Naive thymus-derived CD4-positive, alpha-beta T cell (primary cell): ENCODE measurements around the gene HEXD. TPM values are rescaled to one million over a fixed set of nuclear protein-coding genes. Genes with fewer than 3 reads are reported as not detected.

Experiments used
- ATAC-seq: fragments of 150-1000 bp; cut with Tn5 transposase; 2 replicates; pipeline ENCODE4 v1.10.0; 2021; ENCODE audit warnings: mild to moderate bottlenecking, moderate library complexity
- CTCF ChIA-PET: fragments of 350-600 bp; sonication (Branson Sonifier 250); formaldehyde crosslinking; loops from one replicate; lab custom pipeline; 2021; ENCODE audit warnings: antibody characterized with exemption; lab: Charles Lee
- POLR2A ChIA-PET: fragments of 350-600 bp; sonication (Branson Sonifier 250); formaldehyde crosslinking; loops from one replicate; lab custom pipeline; 2021; ENCODE audit warnings: antibody characterized with exemption, inconsistent platforms; lab: Charles Lee
- DNase-seq, 9 donors: peaks; one replicate each; pipeline versions ENCODE4 v3.0.0 to v3.0.0-alpha.2; 2020 to 2022; ENCODE audit warnings: mixed read lengths in 1 of 9
- H3K27ac ChIP-seq: one replicate; pipeline ENCODE4 v1.7.0; 2013; ENCODE audit warnings: mild to moderate bottlenecking, low read depth, low read length, moderate library complexity
- H3K27me3 ChIP-seq, 2 donors: one replicate each; pipeline ENCODE4 v1.7.0; 2013; ENCODE audit warnings: low read length in 2 of 2, mild to moderate bottlenecking in 2 of 2, moderate library complexity in 2 of 2; ENCODE audit not compliant: control insufficient read depth in 2 of 2, insufficient read depth in 2 of 2
- H3K36me3 ChIP-seq, 3 experiments: 1 replicate in 2 of 3; 2 replicates in 1 of 3; pipeline ENCODE4 v1.7.0; 2013; ENCODE audit warnings: low read length in 3 of 3, mild to moderate bottlenecking in 3 of 3, moderate library complexity in 1 of 3; ENCODE audit not compliant: insufficient read depth in 3 of 3, control insufficient read depth in 2 of 3
- H3K4me1 ChIP-seq, 2 donors: one replicate each; pipeline ENCODE4 v1.7.0; 2013; ENCODE audit warnings: low read length in 2 of 2, mild to moderate bottlenecking in 2 of 2, moderate library complexity in 1 of 2; ENCODE audit not compliant: control insufficient read depth in 2 of 2, insufficient read depth in 2 of 2
- H3K4me3 ChIP-seq: 2 replicates; pipeline ENCODE4 v1.7.0; 2013; ENCODE audit warnings: mild to moderate bottlenecking, low read length
- H3K9me3 ChIP-seq, 3 experiments: 1 replicate in 2 of 3; 2 replicates in 1 of 3; pipeline ENCODE4 v1.7.0; 2013; ENCODE audit warnings: low read length in 3 of 3; ENCODE audit not compliant: control insufficient read depth in 2 of 3
- H3K27ac Mint-ChIP-seq, 9 donors: one replicate each; pipeline ENCODE4 v1.8.0; 2020 to 2022; ENCODE audit warnings: mixed read lengths in 9 of 9, mild to moderate bottlenecking in 8 of 9, moderate library complexity in 5 of 9, inconsistent platforms in 2 of 9
- H3K27me3 Mint-ChIP-seq, 5 donors: one replicate each; pipeline ENCODE4 v1.8.0; 2021 to 2022; ENCODE audit warnings: mixed read lengths in 5 of 5, mild to moderate bottlenecking in 1 of 5
- H3K36me3 Mint-ChIP-seq, 5 donors: one replicate each; pipeline ENCODE4 v1.8.0; 2020 to 2022; ENCODE audit warnings: mixed read lengths in 5 of 5, mild to moderate bottlenecking in 3 of 5, inconsistent platforms in 1 of 5
- H3K4me1 Mint-ChIP-seq, 7 donors: one replicate each; pipeline ENCODE4 v1.8.0; 2020 to 2022; ENCODE audit warnings: mixed read lengths in 7 of 7, mild to moderate bottlenecking in 3 of 7, inconsistent platforms in 1 of 7
- H3K4me3 Mint-ChIP-seq, 10 donors: one replicate each; pipeline ENCODE4 v1.8.0; 2020 to 2022; ENCODE audit warnings: mild to moderate bottlenecking in 10 of 10, mixed read lengths in 10 of 10, moderate library complexity in 6 of 10, inconsistent platforms in 2 of 10
- H3K9me3 Mint-ChIP-seq, 11 donors: one replicate each; pipeline ENCODE4 v1.8.0; 2020 to 2022; ENCODE audit warnings: mixed read lengths in 11 of 11, mild to moderate bottlenecking in 4 of 11, inconsistent platforms in 1 of 11, moderate library complexity in 1 of 11
- intact Hi-C, 2 donors: fragments of 100-400 bp; cut with micrococcal nuclease; formaldehyde crosslinking; loops; one replicate each; pipeline ENCODE4 v1.15.1; 2023
- polyA plus RNA-seq, 2 donors: library from polyadenylated mRNA; unstranded; fragments of 300-500 nt; fragmentation: Illumina TruSeq; gene quantifications; one replicate each; pipeline ENCODE4 v1.2.3, GENCODE V29; 2021
- total RNA-seq, 6 experiments: library from RNA in 5 of 6; stranded (reverse) in 5 of 6; gene quantifications; 1 replicate in 5 of 6; 2 replicates in 1 of 6; pipeline ENCODE4 v1.2.3 and lab custom pipeline; 2021 to 2026

HEXD gene
- total and polyA plus RNA-seq, 7 experiments from 2014 or later, result 12.5 to 153 (median 66.8) TPM

- intact Hi-C loops, result no loop called here
- Histone ChIP-seq H3K36me3 (peaks cover 0 to 80% (median 8%) of the 10 kb centered on the region in 3 experiments), H3K4me3 (no peak overlapping the region), H3K4me1 (peaks cover 2% of the 10 kb centered on the region in 2 donors), H3K27me3 (no peaks in the 10 kb centered on the region), H3K9me3 (no peaks in the 10 kb centered on the region), H3K27ac (no peak overlapping the region)
- CTCF ChIA-PET, result no interaction called here
- Mint-ChIP-seq H3K27me3 (no peaks in the 10 kb centered on the region), H3K36me3 (peaks cover 0 to 7% (median 0%) of the 10 kb centered on the region in 5 donors), H3K27ac (no peak overlapping the region), H3K4me1 (peaks cover 0 to 12% (median 4%) of the 10 kb centered on the region in 7 donors), H3K9me3 (no peaks in the 10 kb centered on the region), H3K4me3 (no peak overlapping the region)
- ATAC-seq, result no peak
- POLR2A ChIA-PET, result interaction anchor here (0.8 to 1.3 kb wide), 4 partner anchors 10 to 18 kb away, joined by 4 to 5 read pairs (median 4); partner anchors contain the start of gene NARF
- no peak for DNase-seq
These were observed 21.2 kb downstream of the HEXD start for GRCh38 chr17:82439194-82439828.

DNA sequence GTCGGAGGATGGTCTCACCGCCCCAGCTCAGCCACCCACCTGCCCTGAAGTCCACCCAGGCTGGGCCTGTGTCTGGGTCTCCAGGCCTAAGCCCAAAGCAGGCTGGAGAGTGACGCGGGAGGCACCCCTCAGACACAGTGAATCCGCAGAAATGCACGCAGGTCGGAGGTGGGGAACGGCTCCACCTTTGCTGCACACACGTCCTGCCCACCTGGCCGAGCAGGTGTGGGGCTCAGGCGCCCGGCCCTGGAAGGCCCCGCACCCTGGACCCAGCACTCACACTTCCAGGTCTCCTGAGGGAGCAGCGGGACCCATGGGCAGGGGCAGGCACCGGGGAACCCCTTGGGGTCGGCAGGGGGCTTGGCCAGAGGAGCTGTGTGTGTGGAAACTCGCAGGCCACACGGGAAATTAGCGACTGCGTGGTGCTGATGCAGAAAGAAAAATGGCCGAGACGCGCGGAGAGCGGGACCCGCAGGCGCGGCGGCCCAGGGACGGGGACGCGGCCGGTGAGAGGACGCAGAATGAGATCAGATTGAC is 21.8 kb downstream of the HEXD start:
- intact Hi-C loops, result no loop called here
- Mint-ChIP-seq H3K4me3 (no peak overlapping the region), H3K27me3 (no peaks in the 10 kb centered on the region), H3K4me1 (peaks cover 0 to 9% (median 4%) of the 10 kb centered on the region in 7 donors), H3K36me3 (peaks cover 0 to 7% (median 0%) of the 10 kb centered on the region in 5 donors), H3K27ac (peak overlapping the region in 1 of 9 donors; percentile 45), H3K9me3 (no peaks in the 10 kb centered on the region)
- no peaks in the 10 kb centered on the region for H3K4me1 ChIP-seq
- H3K36me3 ChIP-seq, result peaks cover 0 to 86% (median 8%) of the 10 kb centered on the region in 3 experiments
- no peaks in the 10 kb centered on the region for H3K9me3 ChIP-seq
- ChIA-PET CTCF (no interaction called here), POLR2A (interaction anchor here (0.5 to 1.2 kb wide), 2 partner anchors 10 to 70 kb away, joined by 3 to 4 read pairs; no protein-coding TSS in a partner anchor)
- no peaks in the 10 kb centered on the region for H3K27me3 ChIP-seq
- ATAC-seq, result no peak
- H3K27ac ChIP-seq, result no peak overlapping the region
- DNase-seq, result no peak
- H3K4me3 ChIP-seq, result no peak overlapping the region

DNA sequence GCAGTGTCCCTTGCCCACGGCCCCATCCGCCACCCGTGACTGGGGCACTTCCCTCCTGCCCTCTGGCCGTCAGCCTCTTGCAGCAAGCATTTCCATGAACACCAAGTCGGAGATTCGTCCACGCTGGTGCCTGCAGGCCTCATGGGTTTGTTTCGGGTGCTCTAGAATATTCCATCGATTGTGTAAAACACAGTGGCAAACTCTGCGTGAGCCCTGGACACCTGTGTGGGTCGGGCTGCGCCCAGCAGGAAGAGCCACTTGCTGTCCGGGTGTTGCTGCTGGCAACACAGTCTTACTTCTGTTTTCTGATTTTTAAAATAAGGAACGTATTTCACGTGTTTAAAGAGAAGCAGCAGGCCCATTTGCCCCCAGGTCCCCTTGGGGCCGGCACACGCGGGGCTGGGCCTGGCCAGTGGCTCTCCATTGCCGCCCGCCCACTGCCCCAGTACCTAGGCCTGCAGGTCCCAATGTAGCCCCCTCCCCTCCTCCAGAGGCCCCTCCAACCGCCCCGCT is 22.4 kb downstream of the HEXD start:
- no peak for DNase-seq
- no peak overlapping the region for H3K27ac ChIP-seq
- H3K27ac Mint-ChIP-seq, result peak overlapping the region in 3 of 9 donors; percentile 43 to 76 (median 45)
- no peaks in the 10 kb centered on the region for H3K27me3 Mint-ChIP-seq
- peaks cover 0 to 87% (median 8%) of the 10 kb centered on the region in 3 experiments for H3K36me3 ChIP-seq
- no peak overlapping the region for H3K4me3 Mint-ChIP-seq
- no peaks in the 10 kb centered on the region for H3K9me3 Mint-ChIP-seq
- H3K4me3 ChIP-seq, result no peak overlapping the region
- peaks cover 0 to 7% (median 0%) of the 10 kb centered on the region in 5 donors for H3K36me3 Mint-ChIP-seq
- no peaks in the 10 kb centered on the region for H3K27me3 ChIP-seq
- ChIA-PET CTCF (no interaction called here), POLR2A (interaction anchor here (0.5 to 1.2 kb wide), 2 partner anchors 9 to 70 kb away, joined by 3 to 4 read pairs; no protein-coding TSS in a partner anchor)
- H3K4me1 ChIP-seq, result no peaks in the 10 kb centered on the region
- peaks cover 0 to 5% (median 0%) of the 10 kb centered on the region in 7 donors for H3K4me1 Mint-ChIP-seq
- no peaks in the 10 kb centered on the region for H3K9me3 ChIP-seq
- ATAC-seq, result peak; percentile 68
- intact Hi-C loops, result no loop called here

GRCh38 chr17:82440991-82441627 is 23.0 kb downstream of the HEXD start:
- Mint-ChIP-seq H3K4me1 (peaks cover 0 to 10% (median 2%) of the 10 kb centered on the region in 7 donors), H3K27ac (peak overlapping the region in 1 of 9 donors; percentile 28), H3K9me3 (no peaks in the 10 kb centered on the region), H3K36me3 (peaks cover 0 to 7% (median 0%) of the 10 kb centered on the region in 5 donors), H3K27me3 (no peaks in the 10 kb centered on the region), H3K4me3 (no peak overlapping the region)
- Histone ChIP-seq H3K4me1 (no peaks in the 10 kb centered on the region), H3K27ac (no peak overlapping the region), H3K36me3 (peaks cover 0 to 87% (median 5%) of the 10 kb centered on the region in 3 experiments), H3K9me3 (no peaks in the 10 kb centered on the region), H3K4me3 (no peak overlapping the region), H3K27me3 (no peaks in the 10 kb centered on the region)
- DNase-seq, result no peak
- no peak for ATAC-seq
- POLR2A ChIA-PET, result interaction anchor here (0.6 kb wide), 1 partner anchor 187 kb away, joined by 3 read pairs; no protein-coding TSS in a partner anchor
- CTCF ChIA-PET, result no interaction called here
- intact Hi-C loops, result no loop called here

DNA sequence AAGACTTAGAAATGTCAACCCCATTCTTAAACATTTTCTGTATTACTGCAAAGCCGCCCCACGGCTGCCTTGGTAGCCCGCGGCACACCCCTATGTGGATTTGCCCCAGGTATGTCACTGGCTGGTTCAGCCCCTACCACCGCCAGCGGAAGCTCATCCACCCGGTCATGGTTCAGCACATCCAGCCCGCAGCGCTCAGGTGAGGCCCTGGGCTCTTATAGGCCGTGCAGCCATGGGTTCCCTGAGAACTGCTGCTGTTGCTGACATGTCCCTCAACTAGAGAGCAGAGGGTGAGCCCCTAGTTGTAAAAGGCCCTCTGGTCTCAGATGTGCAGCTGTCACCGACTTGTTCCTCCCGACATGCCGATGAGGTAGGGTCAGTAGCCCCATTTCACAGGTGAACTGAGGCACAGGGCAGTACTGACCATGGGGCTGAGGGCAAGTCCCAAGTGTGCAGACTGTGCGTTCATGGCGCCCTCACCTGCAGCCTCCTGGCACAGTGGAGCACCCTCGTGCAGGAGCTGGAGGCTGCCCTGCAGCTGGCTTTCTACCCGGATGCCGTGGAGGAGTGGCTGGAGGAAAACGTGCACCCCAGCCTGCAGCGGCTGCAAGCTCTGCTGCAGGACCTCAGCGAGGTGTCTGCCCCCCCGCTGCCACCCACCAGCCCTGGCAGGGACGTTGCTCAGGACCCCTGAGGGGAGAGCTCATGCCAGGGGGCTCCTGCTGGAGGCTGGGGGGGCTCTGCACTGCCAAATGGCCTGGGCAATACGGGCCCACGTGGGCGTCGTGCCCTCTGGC is 23.7 kb downstream of the HEXD start:
- no peak for ATAC-seq
- CTCF ChIA-PET, result interaction anchor here (0.6 kb wide), 1 partner anchor 19 kb away, joined by 5 read pairs; no protein-coding TSS in a partner anchor
- H3K36me3 Mint-ChIP-seq, result peaks cover 0 to 10% (median 0%) of the 10 kb centered on the region in 5 donors
- peaks cover 0 to 17% (median 4%) of the 10 kb centered on the region in 7 donors for H3K4me1 Mint-ChIP-seq
- no peak for DNase-seq
- peak overlapping the region in 2 of 9 donors; percentile 25 to 28 for H3K27ac Mint-ChIP-seq
- no peaks in the 10 kb centered on the region for H3K27me3 Mint-ChIP-seq
- H3K4me3 ChIP-seq, result no peak overlapping the region
- H3K4me1 ChIP-seq, result no peaks in the 10 kb centered on the region
- peaks cover 0 to 87% (median 0%) of the 10 kb centered on the region in 3 experiments for H3K36me3 ChIP-seq
- POLR2A ChIA-PET, result interaction anchor here (0.6 to 1.5 kb wide), 2 partner anchors 16 to 188 kb away, joined by 3 to 5 read pairs; no protein-coding TSS in a partner anchor
- H3K9me3 ChIP-seq, result no peaks in the 10 kb centered on the region
- H3K27ac ChIP-seq, result no peak overlapping the region
- no peak overlapping the region for H3K4me3 Mint-ChIP-seq
- no peaks in the 10 kb centered on the region for H3K9me3 Mint-ChIP-seq
- H3K27me3 ChIP-seq, result no peaks in the 10 kb centered on the region
- intact Hi-C loops, result no loop called here
